GM18951 (cell line): ENCODE measurements around the gene PCDHA5.
"Not testable (repeated sequence)": the region's sequence is repeated elsewhere in the genome, so short reads cannot be mapped to it uniquely, and the experiment has no call there.

Source experiments
- POLR2A ChIP-seq: IDR thresholded peaks from 4 replicates; pipeline ENCODE4 v1.6.1; 2011; ENCODE audit warnings: mild to moderate bottlenecking; ENCODE audit not compliant: insufficient read length, insufficient read depth; ENCODE audit errors: extremely low read depth
- in situ Hi-C: fragments of 300-500 bp; cut with MboI; formaldehyde crosslinking; loops from one replicate; pipeline ENCODE4 v1.12.0; 2022; ENCODE audit warnings: low sequenced_read_pairs, mixed read lengths, inconsistent platforms; ENCODE audit not compliant: unreplicated experiment

The PCDHA5 gene

DNA sequence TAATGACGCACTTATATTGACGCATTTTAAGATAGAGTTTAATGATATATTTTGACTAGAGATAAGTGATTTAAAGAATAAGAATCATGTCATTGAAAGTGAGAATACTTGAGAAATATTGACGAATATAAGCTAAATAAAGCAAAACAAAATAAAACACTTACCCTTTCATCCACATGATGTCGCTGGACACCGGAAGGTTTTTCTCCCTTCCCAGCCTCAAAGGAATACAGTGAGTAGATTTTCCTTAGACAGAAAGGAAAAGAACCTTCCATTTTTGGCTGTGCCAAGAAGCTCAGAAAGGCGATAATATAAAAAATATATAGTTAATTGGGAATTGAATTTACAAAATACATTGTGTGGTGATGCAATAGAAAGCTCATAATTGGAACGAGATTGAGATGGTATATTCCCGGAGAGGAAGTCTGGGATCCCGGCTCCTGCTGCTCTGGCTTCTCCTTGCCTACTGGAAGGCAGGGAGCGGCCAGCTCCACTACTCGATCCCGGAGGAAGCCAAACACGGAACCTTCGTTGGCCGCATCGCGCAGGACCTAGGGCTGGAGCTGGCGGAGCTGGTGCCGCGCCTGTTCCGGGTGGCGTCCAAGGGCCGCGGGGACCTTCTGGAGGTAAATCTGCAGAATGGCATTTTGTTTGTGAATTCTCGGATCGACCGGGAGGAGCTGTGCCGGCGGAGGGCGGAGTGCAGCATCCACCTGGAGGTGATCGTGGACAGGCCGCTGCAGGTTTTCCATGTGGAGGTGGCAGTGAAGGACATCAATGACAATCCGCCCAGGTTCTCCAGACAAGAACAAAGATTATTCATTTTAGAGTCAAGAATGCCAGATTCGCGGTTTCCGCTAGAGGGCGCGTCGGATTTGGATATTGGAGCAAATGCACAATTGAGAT lies at the start of gene PCDHA5:
TSS of gene PCDHA5 (plus strand) at position 239 of the 906 bp plus-strand sequence.
- TF ChIP-seq POLR2A, result no peak
- in situ Hi-C loops, result no loop called here

DNA sequence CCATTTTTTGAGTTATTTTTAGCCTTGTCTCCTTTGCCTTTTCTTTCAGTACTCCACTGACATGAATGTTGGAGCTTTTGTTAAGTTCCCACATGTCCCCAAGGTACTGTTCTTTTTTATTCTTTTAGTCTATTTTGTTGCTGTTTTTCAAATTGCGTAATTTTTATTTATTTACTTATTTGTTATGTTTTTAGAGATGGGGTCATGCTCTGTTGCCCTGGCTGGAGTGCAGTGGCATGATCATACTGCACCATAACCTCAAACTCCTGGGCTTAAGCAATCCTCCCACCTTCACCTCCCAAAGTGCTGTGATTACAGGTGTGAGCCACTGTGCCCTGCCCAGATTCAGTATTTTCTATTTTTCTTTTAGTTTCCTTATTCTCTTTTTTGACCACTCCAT lies 40.9 kb upstream of the PCDHA5 start:
- no peak for TF ChIP-seq POLR2A
- in situ Hi-C loops, result no loop called here

DNA sequence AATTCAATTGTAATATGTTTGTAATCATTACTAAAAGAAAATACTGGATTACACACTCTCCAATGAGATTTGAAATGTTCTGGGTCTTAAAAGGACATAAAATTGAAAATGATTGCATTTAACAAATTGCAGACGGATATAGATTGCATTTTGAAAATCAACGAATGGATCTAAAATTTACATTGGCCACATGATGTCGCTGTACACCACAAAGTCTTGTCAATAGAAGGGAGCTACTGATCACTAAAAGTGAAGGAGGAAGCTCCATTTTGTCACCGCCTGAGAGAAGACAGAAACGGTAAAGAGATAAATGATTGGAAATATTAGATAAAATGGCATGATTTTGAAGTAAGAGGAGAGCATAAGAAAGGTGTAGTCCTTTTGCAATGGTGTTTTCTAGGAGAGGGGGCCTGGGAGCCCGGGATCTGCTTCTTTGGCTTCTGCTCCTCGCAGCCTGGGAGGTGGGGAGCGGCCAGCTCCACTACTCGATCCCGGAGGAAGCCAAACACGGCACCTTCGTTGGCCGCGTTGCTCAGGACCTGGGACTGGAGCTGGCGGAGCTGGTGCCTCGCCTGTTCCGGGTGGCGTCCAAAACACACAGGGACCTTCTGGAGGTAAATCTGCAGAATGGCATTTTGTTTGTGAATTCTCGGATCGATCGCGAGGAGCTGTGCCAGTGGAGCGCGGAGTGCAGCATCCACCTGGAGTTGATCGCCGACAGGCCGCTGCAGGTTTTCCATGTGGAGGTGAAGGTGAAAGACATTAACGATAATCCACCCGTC lies 35.3 kb upstream of the PCDHA5 start, which contains the start of gene PCDHA1:
TSS of gene PCDHA1 (plus strand) at position 236 of the 782 bp plus-strand sequence.
- in situ Hi-C loops, result no loop called here
- no peak for TF ChIP-seq POLR2A

DNA sequence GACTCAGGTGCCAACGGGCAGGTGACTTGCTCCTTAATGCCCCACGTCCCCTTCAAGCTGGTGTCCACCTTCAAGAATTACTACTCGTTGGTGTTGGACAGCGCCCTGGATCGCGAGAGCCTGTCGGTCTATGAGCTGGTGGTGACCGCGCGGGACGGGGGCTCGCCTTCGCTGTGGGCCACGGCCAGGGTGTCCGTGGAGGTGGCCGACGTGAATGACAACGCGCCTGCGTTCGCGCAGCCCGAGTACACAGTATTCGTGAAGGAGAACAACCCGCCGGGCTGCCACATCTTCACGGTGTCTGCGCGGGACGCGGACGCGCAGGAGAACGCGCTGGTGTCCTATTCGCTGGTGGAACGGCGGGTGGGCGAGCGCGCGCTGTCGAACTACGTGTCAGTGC lies 34.0 kb upstream of the PCDHA5 start:
- in situ Hi-C loops, result not testable (repeated sequence)

DNA sequence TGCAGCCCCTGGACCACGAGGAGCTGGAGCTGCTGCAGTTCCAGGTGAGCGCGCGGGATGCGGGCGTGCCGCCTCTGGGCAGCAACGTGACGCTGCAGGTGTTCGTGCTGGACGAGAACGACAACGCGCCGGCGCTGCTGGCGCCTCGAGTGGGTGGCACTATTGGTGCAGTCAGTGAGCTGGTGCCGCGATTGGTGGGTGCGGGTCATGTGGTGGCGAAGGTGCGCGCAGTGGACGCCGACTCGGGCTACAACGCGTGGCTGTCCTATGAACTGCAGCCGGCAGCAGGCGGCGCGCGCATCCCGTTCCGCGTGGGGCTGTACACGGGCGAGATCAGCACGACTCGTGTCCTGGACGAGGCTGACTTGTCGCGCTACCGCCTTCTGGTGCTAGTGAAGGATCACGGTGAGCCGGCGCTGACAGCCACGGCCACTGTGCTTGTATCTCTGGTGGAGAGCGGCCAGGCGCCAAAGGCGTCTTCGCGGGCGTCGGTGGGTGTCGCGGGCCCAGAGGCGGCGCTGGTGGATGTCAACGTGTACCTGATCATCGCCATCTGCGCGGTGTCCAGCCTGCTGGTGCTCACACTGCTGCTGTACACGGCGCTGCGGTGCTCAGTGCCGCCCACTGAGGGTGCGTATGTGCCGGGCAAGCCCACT lies 33.4 kb upstream of the PCDHA5 start:
- in situ Hi-C loops, result not testable (repeated sequence)

DNA sequence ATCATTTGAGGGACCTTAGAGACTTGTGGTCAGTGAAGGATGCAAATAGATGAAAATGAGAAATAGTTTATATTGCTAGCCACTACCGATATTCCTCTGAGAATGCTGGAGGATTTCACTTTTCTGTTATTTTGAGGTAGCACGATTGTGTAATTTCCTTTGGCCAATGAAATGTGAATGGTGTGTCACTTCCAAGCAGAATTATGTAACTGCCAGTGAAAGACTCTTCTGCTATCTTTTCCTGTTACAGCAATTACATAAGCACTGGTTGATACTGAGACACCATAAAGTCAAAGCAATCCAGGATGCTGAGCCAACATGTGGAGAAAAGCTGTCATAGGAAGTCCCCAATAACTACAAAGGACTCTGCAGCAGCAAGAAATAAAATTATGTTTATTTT lies 30.3 kb upstream of the PCDHA5 start:
- in situ Hi-C loops, result no loop called here
- TF ChIP-seq POLR2A, result no peak

DNA sequence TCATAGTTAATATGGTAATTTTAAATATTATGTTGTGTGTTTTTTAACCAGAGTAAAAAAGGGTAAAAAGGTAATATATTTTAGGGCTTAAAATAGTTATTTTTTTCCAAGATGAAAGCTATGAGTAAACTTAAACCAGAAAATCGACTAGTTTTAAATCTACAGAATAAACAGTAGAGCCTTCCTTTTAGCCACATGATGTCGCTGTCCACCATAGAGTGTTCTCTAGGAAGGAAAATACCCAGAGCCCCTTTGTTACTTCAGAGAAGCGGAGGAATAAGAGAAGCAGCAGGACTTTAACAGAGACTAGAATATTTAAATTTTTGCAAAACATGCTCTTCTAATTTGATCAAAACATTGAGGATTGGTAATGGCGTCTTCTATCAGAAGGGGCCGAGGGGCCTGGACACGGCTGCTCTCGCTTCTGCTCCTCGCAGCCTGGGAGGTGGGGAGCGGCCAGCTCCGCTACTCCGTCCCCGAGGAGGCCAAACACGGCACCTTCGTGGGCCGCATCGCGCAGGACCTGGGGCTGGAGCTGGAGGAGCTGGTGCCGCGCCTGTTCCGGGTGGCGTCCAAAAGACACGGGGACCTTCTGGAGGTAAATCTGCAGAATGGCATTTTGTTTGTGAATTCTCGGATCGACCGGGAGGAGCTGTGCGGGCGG lies 26.7 kb upstream of the PCDHA5 start, which contains the start of gene PCDHA2:
TSS of gene PCDHA2 (plus strand) at position 258 of the 664 bp plus-strand sequence.
- no peak for TF ChIP-seq POLR2A

DNA sequence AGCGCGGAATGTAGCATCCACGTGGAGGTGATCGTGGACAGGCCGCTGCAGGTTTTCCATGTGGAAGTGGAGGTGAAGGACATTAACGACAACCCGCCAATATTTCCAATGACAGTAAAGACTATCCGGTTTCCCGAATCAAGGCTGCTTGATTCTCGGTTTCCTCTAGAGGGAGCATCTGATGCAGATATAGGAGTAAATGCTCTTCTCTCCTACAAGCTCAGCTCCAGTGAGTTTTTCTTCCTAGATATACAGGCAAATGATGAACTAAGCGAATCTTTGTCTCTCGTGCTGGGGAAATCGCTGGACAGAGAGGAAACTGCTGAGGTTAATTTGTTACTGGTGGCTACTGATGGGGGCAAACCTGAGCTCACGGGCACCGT lies 26.2 kb upstream of the PCDHA5 start:
- in situ Hi-C loops, result no loop called here
- TF ChIP-seq POLR2A, result no peak

More for the DNA sequence above, 26.7 kb upstream of the PCDHA5 start, which contains the start of gene PCDHA2:
- in situ Hi-C loops, result no loop called here

DNA sequence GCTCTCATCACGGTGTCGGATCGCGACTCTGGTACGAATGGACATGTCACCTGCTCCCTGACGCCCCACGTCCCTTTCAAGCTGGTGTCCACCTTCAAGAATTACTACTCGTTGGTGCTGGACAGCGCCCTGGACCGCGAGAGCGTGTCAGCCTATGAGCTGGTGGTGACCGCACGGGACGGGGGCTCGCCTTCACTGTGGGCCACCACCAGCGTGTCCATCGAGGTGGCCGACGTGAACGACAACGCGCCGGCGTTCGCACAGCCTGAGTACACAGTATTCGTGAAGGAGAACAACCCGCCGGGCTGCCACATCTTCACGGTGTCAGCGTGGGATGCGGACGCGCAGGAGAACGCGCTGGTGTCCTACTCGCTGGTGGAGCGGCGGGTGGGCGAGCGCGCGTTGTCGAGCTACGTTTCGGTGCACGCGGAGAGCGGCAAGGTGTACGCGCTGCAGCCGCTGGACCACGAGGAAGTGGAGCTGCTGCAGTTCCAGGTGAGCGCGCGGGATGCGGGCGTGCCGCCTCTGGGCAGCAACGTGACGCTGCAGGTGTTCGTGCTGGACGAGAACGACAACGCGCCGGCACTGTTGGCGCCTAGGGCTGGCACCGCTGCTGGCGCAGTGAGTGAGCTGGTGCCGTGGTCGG lies 25.2 kb upstream of the PCDHA5 start:
- in situ Hi-C loops, result not testable (repeated sequence)

DNA sequence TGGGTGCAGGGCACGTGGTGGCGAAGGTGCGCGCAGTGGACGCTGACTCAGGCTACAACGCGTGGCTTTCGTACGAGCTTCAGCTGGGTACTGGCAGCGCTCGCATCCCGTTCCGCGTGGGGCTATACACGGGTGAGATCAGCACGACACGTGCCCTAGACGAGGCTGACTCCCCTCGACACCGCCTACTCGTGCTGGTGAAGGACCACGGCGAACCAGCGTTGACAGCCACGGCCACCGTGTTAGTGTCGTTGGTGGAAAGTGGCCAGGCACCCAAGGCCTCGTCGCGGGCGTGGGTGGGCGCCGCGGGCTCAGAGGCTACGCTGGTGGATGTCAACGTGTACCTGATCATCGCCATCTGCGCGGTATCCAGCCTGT lies 24.7 kb upstream of the PCDHA5 start:
- in situ Hi-C loops, result no loop called here
- no peak for TF ChIP-seq POLR2A

DNA sequence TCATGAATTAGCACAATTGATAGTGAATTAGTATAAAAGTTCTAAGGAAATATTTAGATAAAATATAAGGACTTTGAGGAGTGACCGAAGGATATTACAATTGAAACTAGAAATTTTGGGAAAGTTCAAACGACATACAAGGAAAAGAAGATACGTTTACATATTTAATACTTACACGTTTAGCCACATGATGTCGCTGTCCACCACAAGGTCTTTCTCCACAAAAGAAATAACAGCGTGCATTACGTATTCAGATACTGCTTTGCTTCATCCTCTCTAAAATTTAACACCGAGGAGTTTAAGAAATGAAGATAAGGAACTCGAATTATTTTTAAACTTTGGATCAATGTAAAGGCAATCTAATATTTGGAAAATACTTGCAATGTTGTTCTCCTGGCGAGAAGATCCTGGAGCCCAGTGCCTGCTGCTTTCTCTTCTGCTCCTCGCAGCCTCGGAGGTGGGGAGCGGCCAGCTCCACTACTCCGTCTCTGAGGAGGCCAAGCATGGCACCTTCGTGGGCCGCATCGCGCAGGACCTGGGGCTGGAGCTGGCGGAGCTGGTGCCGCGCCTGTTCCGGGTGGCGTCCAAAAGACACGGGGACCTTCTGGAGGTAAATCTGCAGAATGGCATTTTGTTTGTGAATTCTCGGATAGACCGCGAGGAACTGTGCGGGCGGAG lies 20.5 kb upstream of the PCDHA5 start, which contains the start of gene PCDHA3:
TSS of gene PCDHA3 (plus strand) at position 242 of the 678 bp plus-strand sequence.
- in situ Hi-C loops, result no loop called here
- no peak for TF ChIP-seq POLR2A

DNA sequence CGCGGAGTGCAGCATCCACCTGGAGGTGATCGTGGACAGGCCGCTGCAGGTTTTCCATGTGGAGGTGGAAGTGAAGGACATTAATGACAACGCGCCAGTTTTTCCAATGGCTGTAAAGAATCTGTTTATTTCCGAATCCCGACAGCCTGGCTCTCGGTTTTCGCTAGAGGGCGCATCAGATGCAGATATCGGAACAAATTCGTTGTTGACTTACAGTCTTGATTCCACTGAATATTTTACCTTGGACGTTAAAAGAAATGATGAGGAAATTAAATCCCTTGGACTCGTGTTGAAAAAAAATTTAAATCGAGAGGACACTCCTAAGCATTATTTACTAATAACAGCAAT lies 19.9 kb upstream of the PCDHA5 start:
- no peak for TF ChIP-seq POLR2A
- in situ Hi-C loops, result no loop called here

DNA sequence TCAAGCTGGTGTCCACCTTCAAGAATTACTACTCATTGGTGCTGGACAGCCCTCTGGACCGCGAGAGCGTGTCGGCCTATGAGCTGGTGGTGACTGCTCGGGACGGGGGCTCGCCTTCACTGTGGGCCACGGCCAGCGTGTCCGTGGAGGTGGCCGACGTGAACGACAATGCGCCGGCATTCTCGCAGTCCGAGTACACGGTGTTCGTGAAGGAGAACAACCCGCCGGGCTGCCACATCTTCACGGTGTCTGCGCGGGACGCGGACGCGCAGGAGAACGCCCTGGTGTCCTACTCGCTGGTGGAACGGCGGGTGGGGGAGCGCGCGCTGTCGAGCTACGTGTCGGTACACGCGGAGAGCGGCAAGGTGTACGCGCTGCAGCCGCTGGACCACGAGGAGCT lies 19.0 kb upstream of the PCDHA5 start:
- in situ Hi-C loops, result not testable (repeated sequence)
